Activated naive CD8-positive, alpha-beta T cell treated with anti-CD3 and anti-CD28 coated beads for 36 hours (primary cell): Measurements from ENCODE around the gene BUD31. TPM values are rescaled to one million over a fixed set of nuclear protein-coding genes. Genes with fewer than 3 reads are reported as not detected.
"Not testable (repeated sequence)": the region's sequence is repeated elsewhere in the genome, so short reads cannot be mapped to it uniquely, and the experiment has no call there.

Source experiments
- DNase-seq: peaks from one replicate; pipeline ENCODE4 v3.0.0; 2021
- H3K27ac Mint-ChIP-seq: one replicate; pipeline ENCODE4 v1.8.0; 2022; ENCODE audit warnings: mild to moderate bottlenecking, moderate library complexity, mixed read lengths
- H3K27me3 Mint-ChIP-seq: one replicate; pipeline ENCODE4 v1.8.0; 2022; ENCODE audit warnings: mild to moderate bottlenecking, mixed read lengths
- H3K36me3 Mint-ChIP-seq: one replicate; pipeline ENCODE4 v1.8.0; 2021; ENCODE audit warnings: mild to moderate bottlenecking, mixed read lengths
- H3K4me1 Mint-ChIP-seq: one replicate; pipeline ENCODE4 v1.8.0; 2021; ENCODE audit warnings: mixed read lengths
- H3K4me3 Mint-ChIP-seq: one replicate; pipeline ENCODE4 v1.8.0; 2022; ENCODE audit warnings: mild to moderate bottlenecking, moderate library complexity, mixed read lengths
- H3K9me3 Mint-ChIP-seq: one replicate; pipeline ENCODE4 v1.8.0; 2022; ENCODE audit warnings: mixed read lengths
- total RNA-seq, 2 experiments: library from RNA; stranded (reverse); gene quantifications; one replicate each; pipeline ENCODE4 v1.2.3, GENCODE V29; 2021

The BUD31 gene
- total RNA-seq, 2 experiments from 2014 or later = 156 to 162 TPM

GRCh38 chr7:99403764-99404163, 5.0 kb upstream of the BUD31 start:
- Mint-ChIP-seq H3K27me3 (no peaks in the 10 kb centered on the region), H3K9me3 (no peaks in the 10 kb centered on the region), H3K27ac (peak overlapping the region; percentile 11), H3K4me3 (no peak overlapping the region), H3K36me3 (peaks cover 33% of the 10 kb centered on the region), H3K4me1 (peaks cover 25% of the 10 kb centered on the region)
- DNase-seq = no peak

GRCh38 chr7:99404235-99404976, 4.4 kb upstream of the BUD31 start:
- Mint-ChIP-seq H3K9me3 (no peaks in the 10 kb centered on the region), H3K4me1 (peaks cover 25% of the 10 kb centered on the region), H3K27ac (peak overlapping the region; percentile 11), H3K27me3 (no peaks in the 10 kb centered on the region), H3K36me3 (peaks cover 33% of the 10 kb centered on the region), H3K4me3 (no peak overlapping the region)
- no peak for DNase-seq

DNA sequence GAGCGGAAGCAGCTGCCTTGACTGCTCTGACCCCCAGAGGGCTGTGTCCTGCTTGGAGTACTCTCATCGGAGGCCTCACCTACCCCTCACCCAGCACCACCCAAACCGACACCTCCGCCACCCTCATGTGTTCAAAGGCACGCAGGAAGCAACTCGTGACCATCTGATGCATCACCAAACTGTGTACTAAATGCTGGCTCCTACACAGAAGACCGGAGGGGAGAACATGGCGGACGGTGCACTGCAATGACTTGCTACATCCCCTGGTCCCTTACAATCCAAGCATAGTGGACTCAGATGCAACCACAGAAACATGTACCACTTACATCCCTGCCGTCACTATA, 3.8 kb upstream of the BUD31 start:
- peaks cover 33% of the 10 kb centered on the region for H3K36me3 Mint-ChIP-seq

DNA sequence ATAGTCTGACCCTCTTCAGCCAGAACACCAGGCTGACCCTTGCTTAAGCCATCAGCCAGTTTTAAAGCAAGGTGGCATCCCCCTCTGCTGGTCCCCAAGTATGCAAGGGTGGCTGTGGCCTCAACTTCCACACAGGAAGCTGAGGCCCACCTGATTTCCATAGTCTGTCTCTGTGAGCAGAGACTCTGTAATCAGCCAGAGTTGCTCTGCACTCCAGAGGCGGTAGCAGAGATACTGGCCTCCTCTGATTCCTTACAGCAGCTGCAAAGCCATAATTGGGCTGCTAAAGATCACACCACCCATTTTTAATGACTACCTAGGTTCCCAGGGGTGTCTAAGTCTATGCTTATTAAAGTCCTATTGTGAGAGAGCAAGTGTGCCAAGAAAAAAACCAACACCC, 2.2 kb upstream of the BUD31 start:
- peak overlapping the region; percentile 92 for H3K27ac Mint-ChIP-seq
- no peak for DNase-seq
- peaks cover 37% of the 10 kb centered on the region for H3K36me3 Mint-ChIP-seq
- no peaks in the 10 kb centered on the region for H3K9me3 Mint-ChIP-seq
- H3K4me3 Mint-ChIP-seq = peak overlapping the region; percentile 92
- H3K4me1 Mint-ChIP-seq = peaks cover 39% of the 10 kb centered on the region
- H3K27me3 Mint-ChIP-seq = no peaks in the 10 kb centered on the region

More for the DNA sequence above, 3.8 kb upstream of the BUD31 start:
- Mint-ChIP-seq H3K9me3 (no peaks in the 10 kb centered on the region), H3K4me3 (no peak overlapping the region), H3K27me3 (no peaks in the 10 kb centered on the region), H3K27ac (no peak overlapping the region), H3K4me1 (peaks cover 28% of the 10 kb centered on the region)
- no peak for DNase-seq

DNA sequence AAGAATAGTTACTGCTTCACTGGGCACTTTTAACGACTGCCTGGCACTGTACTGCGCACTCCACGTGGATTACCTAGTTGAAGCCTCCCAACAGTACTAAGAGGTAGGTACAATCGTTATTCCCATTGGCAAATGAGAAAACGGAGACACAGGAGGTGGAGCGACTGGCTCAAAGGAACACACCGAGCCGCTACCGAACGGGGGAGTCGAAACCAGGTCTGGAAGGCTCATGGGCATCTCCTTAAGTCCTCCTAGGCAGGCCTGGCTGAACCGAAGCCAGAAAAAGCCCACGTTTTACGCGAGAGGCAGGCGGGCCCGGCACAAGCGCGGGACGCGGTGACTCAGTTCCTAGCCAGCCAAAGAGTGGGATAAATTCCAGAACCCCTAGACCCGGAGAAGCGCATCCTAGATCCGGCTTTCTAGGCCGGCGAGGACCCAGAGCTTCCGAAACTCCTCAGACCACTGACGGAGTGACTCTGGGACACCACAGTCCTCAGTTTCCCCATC, 844 bp upstream of the BUD31 start:
- peak; percentile 45 for DNase-seq
- Mint-ChIP-seq H3K27me3 (no peaks in the 10 kb centered on the region), H3K27ac (peak overlapping the region; percentile 92), H3K9me3 (no peaks in the 10 kb centered on the region), H3K4me3 (peak overlapping the region; percentile 92), H3K36me3 (peaks cover 36% of the 10 kb centered on the region), H3K4me1 (peaks cover 39% of the 10 kb centered on the region)

DNA sequence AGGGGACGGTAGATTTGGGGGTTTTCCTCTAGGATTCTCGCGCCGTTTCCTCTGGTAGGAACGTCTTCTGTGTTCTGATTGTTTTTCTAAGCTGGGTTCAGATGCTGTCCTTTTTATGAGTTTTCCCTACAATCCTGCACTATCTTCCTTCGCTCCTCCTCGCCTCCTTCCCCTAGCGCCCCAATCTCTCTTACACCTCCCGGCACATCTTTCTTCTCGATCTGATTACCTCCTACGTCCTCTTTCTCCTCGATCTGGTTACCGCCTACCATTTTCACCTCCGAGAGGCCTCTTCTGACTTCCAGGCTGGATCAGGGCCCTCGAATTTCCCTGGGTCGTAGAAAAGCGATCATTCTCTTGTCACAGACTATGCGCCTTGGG, 413 bp downstream of the BUD31 start:
- peak overlapping the region; percentile 92 for H3K27ac Mint-ChIP-seq
- H3K4me1 Mint-ChIP-seq = peaks cover 36% of the 10 kb centered on the region
- no peaks in the 10 kb centered on the region for H3K27me3 Mint-ChIP-seq
- H3K4me3 Mint-ChIP-seq = peak overlapping the region; percentile 92
- no peak for DNase-seq
- H3K9me3 Mint-ChIP-seq = no peaks in the 10 kb centered on the region
- H3K36me3 Mint-ChIP-seq = peaks cover 29% of the 10 kb centered on the region

- H3K27ac Mint-ChIP-seq = peak overlapping the region; percentile 92
- no peaks in the 10 kb centered on the region for H3K27me3 Mint-ChIP-seq
- DNase-seq = no peak
- peaks cover 30% of the 10 kb centered on the region for H3K36me3 Mint-ChIP-seq
- H3K4me3 Mint-ChIP-seq = peak overlapping the region; percentile 92
- peaks cover 34% of the 10 kb centered on the region for H3K4me1 Mint-ChIP-seq
- no peaks in the 10 kb centered on the region for H3K9me3 Mint-ChIP-seq
Observed at GRCh38 chr7:99409806-99410205, 1.0 kb downstream of the BUD31 start.

GRCh38 chr7:99410635-99411034, 1.9 kb downstream of the BUD31 start:
- Mint-ChIP-seq H3K36me3 (peaks cover 35% of the 10 kb centered on the region), H3K27me3 (no peaks in the 10 kb centered on the region), H3K4me3 (peak overlapping the region; percentile 92), H3K9me3 (no peaks in the 10 kb centered on the region), H3K27ac (peak overlapping the region; percentile 30), H3K4me1 (peaks cover 34% of the 10 kb centered on the region)
- DNase-seq = no peak

DNA sequence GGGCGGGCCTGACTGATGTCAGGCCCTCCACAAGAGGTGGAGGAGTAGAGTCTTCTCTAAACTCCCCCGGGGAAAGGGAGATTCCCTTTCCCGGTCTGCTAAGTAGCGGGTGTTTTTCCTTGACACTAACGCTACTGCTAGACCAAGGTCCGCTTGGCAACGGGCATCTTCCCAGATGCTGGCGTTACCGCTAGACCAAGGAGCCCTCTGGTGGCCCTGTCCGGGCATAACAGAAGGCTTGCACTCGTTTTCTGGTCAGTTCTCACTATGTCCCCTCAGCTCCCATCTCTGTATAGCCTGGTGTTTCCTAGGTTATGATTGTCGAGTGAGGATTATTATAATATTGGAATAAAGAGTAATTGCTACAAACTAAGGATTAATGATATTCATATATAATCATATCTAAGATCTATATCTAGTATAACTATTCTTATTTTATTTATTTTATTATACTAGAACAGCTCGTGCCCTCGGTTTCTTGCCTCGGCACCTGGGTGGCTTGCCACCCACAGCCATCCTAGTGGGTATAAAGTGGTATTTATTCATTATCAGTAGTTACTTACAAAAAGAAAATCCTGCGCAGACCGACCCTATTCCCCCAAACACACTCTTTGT, 6.9 kb downstream of the BUD31 start:
- Mint-ChIP-seq H3K27ac (peak overlapping the region; percentile 40), H3K36me3 (peaks cover 32% of the 10 kb centered on the region), H3K4me1 (peaks cover 12% of the 10 kb centered on the region)
- H3K27me3 Mint-ChIP-seq, H3K4me3 Mint-ChIP-seq, H3K9me3 Mint-ChIP-seq, DNase-seq: not testable (repeated sequence)

DNA sequence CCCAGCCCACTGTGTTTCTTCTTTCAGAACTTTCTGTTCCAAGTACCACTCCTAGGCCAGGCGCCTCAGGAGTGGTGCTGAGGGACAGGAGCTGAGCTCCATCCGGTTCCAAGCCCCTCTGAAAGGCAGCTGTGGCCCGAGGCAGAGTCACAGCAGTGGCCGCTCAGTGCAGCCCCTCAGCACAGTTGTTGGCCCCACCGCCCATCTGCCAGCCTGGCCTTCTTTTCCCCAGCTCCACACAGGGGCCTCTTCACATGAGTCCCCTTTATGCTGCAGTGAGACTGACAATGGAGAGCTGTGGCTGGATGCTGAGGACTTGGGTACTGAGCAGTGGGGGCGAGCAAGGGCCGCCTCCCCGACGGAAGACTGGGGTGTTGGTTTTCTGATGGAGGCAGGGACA, 9.5 kb downstream of the BUD31 start:
- H3K27me3 Mint-ChIP-seq = no peaks in the 10 kb centered on the region
- peaks cover 3% of the 10 kb centered on the region for H3K4me1 Mint-ChIP-seq
- H3K9me3 Mint-ChIP-seq = no peaks in the 10 kb centered on the region
- H3K4me3 Mint-ChIP-seq = no peak overlapping the region
- H3K36me3 Mint-ChIP-seq = peaks cover 27% of the 10 kb centered on the region
- no peak for DNase-seq
- H3K27ac Mint-ChIP-seq = no peak overlapping the region

- no peaks in the 10 kb centered on the region for H3K27me3 Mint-ChIP-seq
- no peak overlapping the region for H3K27ac Mint-ChIP-seq
- no peak overlapping the region for H3K4me3 Mint-ChIP-seq
- H3K36me3 Mint-ChIP-seq = peaks cover 27% of the 10 kb centered on the region
- DNase-seq = no peak
- H3K4me1 Mint-ChIP-seq = peaks cover 3% of the 10 kb centered on the region
- H3K9me3 Mint-ChIP-seq = no peaks in the 10 kb centered on the region
Observed at GRCh38 chr7:99419323-99420021, 10.7 kb downstream of the BUD31 start.

GRCh38 chr7:99420213-99420612, 11.4 kb downstream of the BUD31 start:
- H3K27ac Mint-ChIP-seq = no peak overlapping the region
- peaks cover 3% of the 10 kb centered on the region for H3K4me1 Mint-ChIP-seq
- no peaks in the 10 kb centered on the region for H3K27me3 Mint-ChIP-seq
- no peak for DNase-seq
- no peak overlapping the region for H3K4me3 Mint-ChIP-seq
- no peaks in the 10 kb centered on the region for H3K9me3 Mint-ChIP-seq
- peaks cover 24% of the 10 kb centered on the region for H3K36me3 Mint-ChIP-seq

GRCh38 chr7:99420986-99421385, 12.2 kb downstream of the BUD31 start:
- Mint-ChIP-seq H3K36me3 (peaks cover 23% of the 10 kb centered on the region), H3K4me3 (no peak overlapping the region)

GRCh38 chr7:99422186-99422585, 13.4 kb downstream of the BUD31 start:
- Mint-ChIP-seq H3K27ac (peak overlapping the region; percentile 17), H3K36me3 (peaks cover 15% of the 10 kb centered on the region), H3K27me3 (no peaks in the 10 kb centered on the region), H3K4me1 (no peaks in the 10 kb centered on the region), H3K9me3 (no peaks in the 10 kb centered on the region), H3K4me3 (no peak overlapping the region)
- DNase-seq = no peak

More at GRCh38 chr7:99420986-99421385, 12.2 kb downstream of the BUD31 start:
- no peak for DNase-seq
- Mint-ChIP-seq H3K27me3 (no peaks in the 10 kb centered on the region), H3K9me3 (no peaks in the 10 kb centered on the region), H3K27ac (no peak overlapping the region), H3K4me1 (peaks cover 2% of the 10 kb centered on the region)

GRCh38 chr7:99422625-99423024, 13.9 kb downstream of the BUD31 start:
- Mint-ChIP-seq H3K27ac (no peak overlapping the region), H3K4me3 (no peak overlapping the region), H3K36me3 (peaks cover 11% of the 10 kb centered on the region), H3K9me3 (no peaks in the 10 kb centered on the region), H3K4me1 (no peaks in the 10 kb centered on the region), H3K27me3 (no peaks in the 10 kb centered on the region)
- DNase-seq = no peak
